Kidney tubule cell (primary cell): ENCODE measurements around the gene STYXL1.
A peak's percentile ranks its signal among the peaks of the same experiment; 100 is the strongest.

Experiments
- DNase-seq: peaks from one replicate; pipeline ENCODE4 v3.0.0-alpha.2; 2018; ENCODE audit warnings: low spot score

The STYXL1 gene

GRCh38 chr7:75957021-75957736 lies 90.6 kb downstream of the STYXL1 start:
- DNase-seq = peak; percentile 67

GRCh38 chr7:75955331-75955955 lies 92.4 kb downstream of the STYXL1 start:
- no peak for DNase-seq

GRCh38 chr7:75953931-75954330 lies 93.9 kb downstream of the STYXL1 start:
- DNase-seq = no peak

- DNase-seq = no peak
Observed at GRCh38 chr7:75953431-75953830, 94.4 kb downstream of the STYXL1 start.

- DNase-seq = peak; percentile 89
Observed at GRCh38 chr7:75951506-75951905, 96.3 kb downstream of the STYXL1 start.

- no peak for DNase-seq
Observed at GRCh38 chr7:75950111-75950681, 97.6 kb downstream of the STYXL1 start.

- DNase-seq = no peak
Observed at GRCh38 chr7:75948179-75948578, 99.6 kb downstream of the STYXL1 start.
